GM21360 (cell line): Measurements from ENCODE around the gene ARPIN.
"Not testable (repeated sequence)": the region's sequence is repeated elsewhere in the genome, so short reads cannot be mapped to it uniquely, and the experiment has no call there.

Source experiments
- ATAC-seq: cut with Tn5 transposase; IDR thresholded peaks from one replicate; pipeline ENCODE4 v1.9.1; 2021; ENCODE audit warnings: mild to moderate bottlenecking, moderate library complexity; ENCODE audit not compliant: unreplicated experiment

Gene ARPIN

GRCh38 chr15:89912674-89913396 is at the start of gene ARPIN:
TSS of gene ARPIN (minus strand) at chr15:89912952. CDS start at chr15:89912835, 117 bp downstream.
- no peak for ATAC-seq

DNA sequence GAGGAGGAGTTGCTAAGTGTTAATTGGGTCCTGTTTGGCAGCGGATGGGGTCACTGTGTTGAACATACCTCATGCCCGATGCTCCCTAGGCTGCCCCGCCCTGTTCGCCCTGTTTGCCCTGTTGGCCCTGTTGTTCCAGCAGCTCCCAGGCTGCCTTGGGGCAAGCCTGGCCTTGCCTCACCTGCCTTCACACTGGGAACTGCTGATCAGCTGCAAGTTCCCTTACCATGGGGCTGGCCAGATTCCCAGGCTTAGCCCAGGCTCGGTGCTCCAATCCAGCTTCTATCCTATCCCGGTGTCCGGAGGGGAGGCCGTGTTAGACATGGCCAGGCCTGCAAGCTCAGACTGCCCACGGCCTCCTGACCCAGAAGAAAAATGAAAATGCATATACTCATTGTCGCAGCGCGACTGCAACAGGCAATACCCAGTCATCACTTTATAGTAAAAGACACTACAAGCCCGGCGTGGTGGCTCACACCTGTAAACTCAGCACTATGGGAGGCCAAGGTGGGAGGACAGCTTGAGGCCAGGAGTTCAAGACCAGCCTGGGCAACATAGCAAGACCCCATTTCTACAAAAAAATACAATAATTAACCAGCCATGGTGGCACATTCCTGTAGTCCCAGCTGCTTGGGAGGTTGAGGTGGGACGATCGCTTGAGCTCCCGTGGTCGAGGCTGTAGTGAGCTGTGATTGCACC is 45.5 kb upstream of the ARPIN start:
- ATAC-seq, result no peak

DNA sequence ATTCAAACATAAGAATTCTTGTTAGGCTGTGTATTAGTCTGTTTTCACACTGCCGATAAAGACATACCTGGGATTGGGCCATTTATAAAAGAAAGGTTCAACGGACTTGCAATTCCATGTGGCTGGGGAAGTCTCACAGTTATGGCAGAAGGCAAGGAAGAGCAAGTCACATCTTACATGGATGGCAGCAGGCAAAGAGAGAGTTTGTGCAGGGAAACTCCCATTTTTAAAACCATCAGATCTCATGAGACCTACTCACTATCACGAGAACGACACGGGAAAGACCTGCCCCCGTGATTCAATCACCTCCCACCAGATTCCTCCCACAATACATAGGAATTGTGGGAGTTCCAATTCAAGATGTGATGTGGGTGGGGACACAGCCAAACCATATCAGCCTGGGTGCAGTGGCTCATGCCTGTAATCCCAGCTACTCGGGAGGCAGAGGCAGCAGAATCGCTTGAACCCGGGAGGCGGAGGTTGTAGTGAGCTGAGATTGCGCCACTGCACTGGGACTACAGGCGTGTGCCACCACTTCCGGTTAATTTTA is 42.8 kb upstream of the ARPIN start:
- not testable (repeated sequence) for ATAC-seq

- no peak for ATAC-seq
Observed at GRCh38 chr15:89954541-89954940, 41.8 kb upstream of the ARPIN start.

- no peak for ATAC-seq
Observed at GRCh38 chr15:89948796-89949195, 36.0 kb upstream of the ARPIN start.

- ATAC-seq, result no peak
Observed at GRCh38 chr15:89947385-89947784, 34.6 kb upstream of the ARPIN start.

DNA sequence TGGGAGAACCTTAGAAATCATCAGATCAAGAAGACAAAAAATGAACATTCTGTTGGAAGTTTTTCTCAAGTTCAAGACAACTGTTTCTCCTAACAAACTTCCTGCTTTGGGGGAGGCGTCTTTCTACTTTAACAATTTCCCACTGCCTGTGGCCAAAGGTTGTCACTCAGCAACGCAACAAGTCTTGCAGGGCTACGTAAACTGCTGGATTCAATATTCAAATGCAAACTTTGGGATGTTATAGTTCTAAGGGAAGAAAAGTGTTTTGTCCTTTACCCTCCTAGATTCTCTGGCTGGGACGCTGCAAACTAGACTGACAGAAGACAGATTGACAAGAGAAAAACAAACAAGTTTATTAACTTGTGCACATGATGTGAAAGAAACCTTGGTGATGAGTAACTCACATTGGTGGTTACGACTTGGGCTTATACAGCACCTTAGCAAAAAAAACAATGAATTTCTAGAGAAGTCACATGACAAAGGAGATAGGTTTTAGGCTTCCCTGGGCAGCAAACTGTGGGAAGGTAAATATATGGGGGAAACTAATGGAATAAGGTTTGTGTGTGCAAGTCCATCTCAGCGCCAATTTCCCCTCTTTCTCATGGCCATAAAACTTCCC is 34.0 kb upstream of the ARPIN start:
- no peak for ATAC-seq

GRCh38 chr15:89943721-89944120 is 31.0 kb upstream of the ARPIN start:
- not testable (repeated sequence) for ATAC-seq

GRCh38 chr15:89939910-89940309 is 27.2 kb upstream of the ARPIN start:
- ATAC-seq, result no peak

DNA sequence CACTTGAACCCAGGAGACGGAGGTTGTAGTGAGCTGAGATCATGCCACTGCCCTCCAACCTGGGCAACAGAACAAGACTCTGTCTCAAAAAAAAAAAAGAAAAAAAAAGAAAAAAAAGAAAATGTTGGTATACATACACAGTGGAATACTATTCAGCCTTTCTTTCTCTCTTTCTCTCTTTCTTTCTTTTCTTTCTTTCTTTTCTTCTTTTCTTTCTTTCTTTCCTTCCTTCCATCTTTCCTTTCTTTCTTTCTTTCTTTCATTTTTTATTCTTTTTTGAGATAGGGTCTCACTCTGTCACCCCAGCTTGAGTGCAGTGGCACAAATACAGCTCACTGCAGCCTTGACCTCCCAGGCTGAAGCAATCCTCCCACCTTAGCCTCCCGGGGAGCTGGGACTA is 26.6 kb upstream of the ARPIN start:
- not testable (repeated sequence) for ATAC-seq

- no peak for ATAC-seq
Observed at GRCh38 chr15:89937365-89938350, 24.9 kb upstream of the ARPIN start.

DNA sequence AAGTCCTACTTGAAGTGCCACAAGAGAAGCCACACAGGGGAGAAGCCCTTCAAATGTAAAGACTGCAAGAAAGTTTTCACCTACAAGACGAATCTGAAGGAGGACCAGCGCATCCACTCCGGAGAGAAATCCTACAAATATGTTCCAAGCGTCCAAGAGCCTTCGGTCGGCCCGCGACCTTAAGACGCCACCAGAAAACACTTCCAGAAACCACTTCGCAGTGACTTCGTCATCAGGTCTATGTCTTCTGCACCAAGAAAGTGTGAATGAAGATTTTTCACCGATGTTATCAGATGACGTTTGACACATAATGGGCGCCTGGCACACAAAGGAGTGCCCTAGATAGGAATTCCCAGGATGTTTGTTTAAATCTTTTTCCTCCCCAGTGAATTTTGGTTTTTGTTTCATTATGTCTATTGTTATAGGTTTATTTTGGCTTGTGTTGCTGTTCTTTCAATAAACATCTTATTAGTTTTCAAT is 24.1 kb upstream of the ARPIN start:
- ATAC-seq, result no peak

DNA sequence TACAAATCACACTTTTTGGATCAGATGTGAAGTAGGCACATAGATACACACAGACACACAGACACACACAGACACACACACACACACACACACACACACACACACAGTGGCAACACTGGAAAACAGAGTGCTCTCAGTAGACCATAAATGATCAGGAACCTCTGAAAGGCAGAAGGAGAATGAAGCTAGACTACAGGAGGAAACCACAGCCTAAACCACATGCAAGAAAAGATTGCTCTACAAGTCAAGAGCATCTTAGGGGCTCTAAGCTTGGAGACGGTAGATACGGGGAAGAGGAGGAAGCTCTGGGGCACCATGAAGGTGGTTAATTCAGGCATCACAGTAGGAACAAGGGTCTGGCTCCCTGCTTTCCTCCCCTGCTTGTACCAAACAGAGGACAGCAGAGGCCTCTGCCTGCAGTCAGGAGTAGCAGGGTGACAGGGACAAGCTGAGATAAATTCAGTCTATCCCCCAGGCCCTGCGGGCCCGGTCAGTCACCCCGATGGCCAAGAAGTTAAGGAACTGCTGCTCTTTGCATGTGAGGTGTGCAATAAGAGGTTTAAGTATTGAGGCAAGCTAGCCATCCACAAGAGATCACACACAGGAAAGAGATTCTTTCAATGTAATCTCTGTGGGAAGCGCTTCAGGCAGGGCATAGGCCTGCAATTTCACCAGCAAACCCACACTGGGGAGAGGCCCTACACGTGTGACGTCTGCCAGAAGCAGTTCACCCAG is 23.5 kb upstream of the ARPIN start:
- no peak for ATAC-seq

- no peak for ATAC-seq
Observed at GRCh38 chr15:89932880-89933279, 20.1 kb upstream of the ARPIN start.

DNA sequence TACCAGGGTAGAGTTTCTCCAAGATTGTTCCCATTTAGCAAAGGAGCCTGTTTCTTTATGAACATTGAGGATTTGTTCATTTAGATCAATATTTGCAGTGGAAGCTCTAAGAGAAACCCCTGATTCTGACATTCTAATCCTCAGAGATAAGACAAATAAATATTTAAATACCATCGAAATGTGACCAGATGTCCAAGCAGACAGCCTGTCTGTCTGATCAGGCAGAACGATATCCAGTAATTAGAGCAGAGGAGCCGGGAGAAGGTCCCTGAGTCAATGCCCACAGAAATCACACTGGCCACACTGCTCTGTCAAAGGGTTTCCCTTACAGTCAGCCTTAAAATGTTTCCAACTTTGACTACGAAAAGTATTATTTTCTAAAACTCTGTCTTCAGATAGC is 15.7 kb upstream of the ARPIN start:
- no peak for ATAC-seq

DNA sequence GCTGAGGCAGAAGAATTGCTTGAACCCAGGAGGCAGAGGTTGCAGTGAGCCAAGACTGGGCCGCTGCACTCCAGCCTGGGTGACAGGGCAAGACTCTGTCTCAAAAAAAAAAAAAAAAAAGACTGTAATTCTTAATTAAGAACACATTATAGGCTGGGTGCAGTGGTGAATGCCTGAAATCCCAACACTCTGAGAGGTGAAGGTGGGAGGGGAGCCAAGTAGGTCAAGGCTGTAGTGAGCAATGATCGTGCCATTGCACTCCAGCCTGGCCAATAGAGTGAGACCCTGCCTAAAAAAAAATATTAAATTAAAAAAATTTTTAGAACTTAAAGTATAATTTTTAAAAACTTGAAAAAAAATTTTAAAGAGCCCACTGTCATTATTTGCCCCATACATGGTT is 13.4 kb upstream of the ARPIN start:
- no peak for ATAC-seq

DNA sequence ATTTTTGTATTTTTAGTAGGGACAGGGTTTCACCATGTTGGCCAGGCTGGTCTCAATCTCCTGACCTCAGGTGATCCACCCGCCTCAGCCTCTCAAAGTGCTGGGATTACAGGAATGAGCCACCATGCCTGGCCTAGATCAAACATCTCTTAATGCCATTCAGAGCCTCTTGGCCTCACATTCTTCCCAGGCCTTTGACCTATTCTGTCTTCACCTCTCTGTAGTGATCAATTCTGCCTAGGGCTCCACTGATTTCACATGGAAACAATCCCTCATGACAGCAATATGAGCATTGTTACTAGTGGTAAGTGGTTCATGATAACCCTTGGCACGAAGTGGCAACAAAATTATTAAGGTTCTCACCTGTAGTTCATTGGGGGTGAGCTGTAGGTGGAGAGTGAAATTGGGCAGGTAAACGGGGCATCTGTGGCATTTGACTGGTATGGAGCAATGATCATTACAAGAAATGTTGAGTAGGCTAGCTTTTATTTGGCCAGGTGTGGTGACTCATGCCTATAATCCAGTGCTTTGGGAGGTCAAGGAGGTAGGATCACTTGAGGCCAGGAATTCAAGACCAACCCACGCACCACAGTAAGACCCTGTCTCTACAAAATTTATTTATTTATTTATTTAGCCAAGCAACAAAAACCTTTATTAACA is 4.8 kb upstream of the ARPIN start:
- ATAC-seq, result no peak

DNA sequence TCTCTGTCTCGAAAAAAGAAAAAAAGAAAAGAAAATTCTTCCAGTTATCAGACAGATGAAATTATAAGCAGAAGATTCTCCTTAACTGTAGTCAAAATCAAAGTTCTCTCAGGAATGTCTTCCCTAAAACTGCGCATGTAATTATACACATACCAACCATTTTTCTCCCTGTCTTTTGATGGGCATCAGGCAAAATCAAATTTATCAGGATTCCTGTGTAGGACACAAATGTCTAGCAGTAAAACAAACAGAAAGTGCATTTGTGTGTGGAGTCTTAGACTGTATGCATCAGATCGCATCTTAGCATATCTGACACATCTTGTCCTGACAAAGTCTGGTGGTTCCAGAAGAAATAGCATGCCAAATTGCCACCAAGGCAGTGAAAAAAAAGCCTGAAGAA is 3.9 kb upstream of the ARPIN start:
- no peak for ATAC-seq

DNA sequence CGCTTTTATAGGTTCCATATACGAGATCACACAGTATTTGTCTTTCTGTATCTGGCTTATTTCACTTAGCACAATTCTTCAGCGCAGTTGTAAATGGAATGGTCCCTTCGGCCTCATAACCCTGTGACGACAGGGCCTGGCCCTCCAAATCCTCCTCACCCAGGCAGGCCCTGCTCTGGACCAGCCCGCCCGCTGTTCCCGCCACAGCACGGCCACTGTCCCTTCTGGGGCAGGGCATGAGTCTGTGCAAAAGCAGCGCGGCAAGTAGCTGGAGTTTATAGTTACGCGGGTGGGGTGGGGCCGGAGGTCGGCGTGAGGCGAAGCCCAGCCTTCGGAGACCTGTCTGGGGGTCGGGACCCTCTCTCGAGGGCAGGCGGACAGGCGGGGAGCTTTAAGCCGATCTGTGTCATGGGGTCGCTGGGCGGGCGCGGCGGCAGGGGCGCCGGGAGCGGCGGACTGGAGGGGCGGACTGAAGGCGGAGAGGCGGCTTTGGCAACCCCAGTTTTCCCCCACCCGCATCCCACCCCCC is 543 bp downstream of the ARPIN start:
- no peak for ATAC-seq
